H54 (cell line): ENCODE data around the gene INPPL1.
"Not testable (repeated sequence)": the region's sequence is repeated elsewhere in the genome, so short reads cannot be mapped to it uniquely, and the experiment has no call there.

Source experiments
- DNase-seq: peaks from one replicate; pipeline ENCODE4 v3.0.0; 2011; ENCODE audit warnings: low spot score, mixed read lengths; ENCODE audit not compliant: insufficient read length
- FAIRE-seq: peaks from 3 replicates; lab custom pipeline; 2011; peaks lifted over from hg19 to GRCh38; lab: Jason Lieb, UNC
- POLR2A ChIP-seq: IDR thresholded peaks from 2 replicates; pipeline ENCODE4 v1.6.1; 2011; ENCODE audit warnings: low read depth, mild to moderate bottlenecking, low read length

INPPL1 gene

DNA sequence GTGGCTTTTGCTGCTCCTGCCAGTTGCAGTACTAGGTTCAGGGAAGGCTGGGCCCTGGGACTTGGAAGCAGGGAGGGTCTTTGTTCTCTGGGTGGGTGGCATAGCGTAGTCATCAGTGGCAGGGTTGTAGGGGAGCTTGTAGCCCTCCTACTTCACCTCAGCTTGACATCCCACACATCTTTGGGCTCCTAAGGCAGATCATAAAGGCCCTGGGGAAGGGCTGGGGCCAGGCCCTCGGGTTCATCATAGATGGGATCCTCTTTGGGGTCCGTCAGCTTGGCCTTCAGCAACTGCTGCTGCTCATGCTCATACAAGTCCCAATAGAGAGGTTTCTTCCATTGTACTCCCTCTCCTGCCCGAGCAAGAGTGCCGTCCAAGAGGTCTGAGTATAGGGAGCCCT lies 25.4 kb downstream of the INPPL1 start:
- no peak for TF ChIP-seq POLR2A
- no peak for DNase-seq
- no peak for FAIRE-seq

DNA sequence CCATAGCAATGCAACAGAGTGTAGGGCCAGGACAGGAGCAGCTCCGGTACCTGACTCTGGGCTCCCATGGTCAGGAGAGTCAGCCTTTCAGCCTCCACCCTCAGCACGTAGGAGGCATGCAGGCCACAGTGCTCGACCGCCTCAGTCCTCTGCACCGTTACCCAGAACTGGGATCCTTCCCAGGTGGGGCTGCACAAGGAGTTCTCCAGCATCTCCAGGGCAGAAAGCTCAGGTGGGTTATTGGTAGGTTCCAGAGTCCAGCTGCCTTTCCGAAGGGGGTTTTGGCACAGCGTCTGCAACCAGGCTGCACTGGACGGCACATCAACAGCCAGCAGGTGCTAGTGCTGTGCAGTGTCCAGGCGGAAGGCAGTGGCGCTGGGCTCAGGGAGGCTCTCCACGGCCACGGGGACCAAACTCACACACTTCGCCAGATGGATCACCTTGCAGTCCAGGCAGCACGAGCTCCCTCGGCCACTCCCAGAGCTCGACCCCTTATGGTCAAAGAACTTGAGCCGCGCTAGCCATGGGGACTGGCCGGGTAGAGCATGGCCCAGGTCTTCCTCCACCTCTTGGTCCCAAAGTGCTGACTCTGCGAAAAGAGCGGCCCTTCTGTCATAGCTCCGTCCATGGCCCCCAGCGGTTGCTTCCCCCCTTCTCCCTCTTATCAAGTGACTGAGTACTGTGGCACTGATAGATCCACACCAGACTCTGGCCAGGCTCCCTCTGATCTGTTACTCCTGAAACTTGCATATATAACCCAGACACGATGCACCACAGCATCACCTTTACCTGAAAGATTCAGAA lies 26.3 kb downstream of the INPPL1 start:
- DNase-seq (no peak), FAIRE-seq (no peak)
- TF ChIP-seq POLR2A = no peak

DNA sequence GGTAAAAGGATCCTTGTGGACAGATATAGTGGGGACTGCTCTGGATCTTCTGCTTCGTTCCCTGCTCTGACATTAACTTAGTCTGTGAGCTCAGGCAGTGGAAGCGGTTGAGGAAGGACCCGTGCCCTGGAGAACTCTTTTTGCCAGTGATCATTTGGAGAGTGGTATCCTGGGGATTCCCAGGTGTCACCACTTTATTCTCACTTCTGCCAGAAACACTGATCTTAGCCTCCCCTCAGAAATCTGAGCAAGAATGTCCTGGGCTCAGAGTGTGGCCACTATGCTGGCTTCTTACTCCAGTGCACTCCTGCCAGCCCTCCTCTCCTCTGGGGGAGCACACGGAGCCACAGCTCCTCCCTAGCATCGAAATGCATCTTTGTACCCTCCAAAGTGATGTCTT lies 27.0 kb downstream of the INPPL1 start:
- DNase-seq (no peak), FAIRE-seq (no peak)
- TF ChIP-seq POLR2A = no peak

GRCh38 chr11:72253392-72253791 lies 28.8 kb downstream of the INPPL1 start:
- no peak for TF ChIP-seq POLR2A
- FAIRE-seq (no peak), DNase-seq (no peak)

DNA sequence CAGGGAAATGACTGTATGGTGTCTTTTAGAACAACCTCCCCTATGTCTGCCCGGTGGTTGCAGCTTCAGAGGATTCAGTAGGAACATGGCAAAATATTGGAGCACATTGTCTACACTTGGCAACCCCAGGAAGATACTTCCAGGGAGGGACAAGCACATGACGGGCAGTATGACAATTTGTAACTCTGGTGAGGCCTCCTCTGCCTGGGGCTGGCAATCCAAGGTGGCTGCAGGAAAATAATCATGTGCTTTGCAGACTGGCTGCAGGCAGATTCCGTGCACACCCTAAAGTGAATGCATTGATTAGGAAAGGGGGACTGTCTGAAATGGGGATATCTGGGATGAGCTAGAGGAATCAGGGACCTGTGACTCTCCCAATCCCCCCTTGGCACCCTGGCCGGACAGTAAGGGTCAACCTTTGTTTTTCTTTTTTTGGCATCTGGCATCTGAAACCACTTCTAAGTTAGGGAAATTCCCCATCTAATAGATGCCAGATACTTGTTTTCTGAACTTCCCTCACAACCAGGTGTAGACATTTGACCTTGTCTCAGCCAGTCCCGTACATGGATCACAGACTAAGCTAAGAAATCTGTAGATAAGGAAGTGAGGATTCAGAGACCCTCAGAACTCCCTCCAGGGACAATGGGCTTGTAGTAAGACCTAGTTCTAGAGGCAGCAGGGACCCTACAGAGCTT lies 29.9 kb downstream of the INPPL1 start:
- TF ChIP-seq POLR2A = no peak
- FAIRE-seq (no peak), DNase-seq (no peak)

GRCh38 chr11:72257570-72257969 lies 33.0 kb downstream of the INPPL1 start:
- no peak for TF ChIP-seq POLR2A
- DNase-seq (no peak), FAIRE-seq (no peak)

DNA sequence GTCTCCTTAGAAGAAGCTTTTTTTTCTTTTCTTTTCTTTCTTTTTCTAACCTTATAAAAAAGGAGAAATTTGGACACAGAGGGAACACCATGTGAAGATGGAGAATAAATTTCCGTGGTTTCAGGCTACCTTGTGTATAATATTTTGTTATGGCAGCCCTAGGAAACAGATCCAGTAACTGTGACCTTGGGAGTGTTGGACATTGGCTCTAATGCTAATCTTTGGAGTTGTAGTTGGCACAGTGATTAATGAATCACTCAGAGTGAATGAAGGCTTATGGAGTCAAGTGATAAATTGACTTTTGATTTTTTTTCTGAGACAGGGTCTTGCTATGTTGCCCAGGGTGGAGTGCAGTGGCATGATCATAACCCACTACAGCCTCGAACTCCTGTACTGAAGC lies 34.9 kb downstream of the INPPL1 start:
- TF ChIP-seq POLR2A = no peak
- DNase-seq (no peak), FAIRE-seq (no peak)

GRCh38 chr11:72260574-72260973 lies 36.0 kb downstream of the INPPL1 start:
- no peak for DNase-seq
- FAIRE-seq = no peak
- TF ChIP-seq POLR2A = no peak

DNA sequence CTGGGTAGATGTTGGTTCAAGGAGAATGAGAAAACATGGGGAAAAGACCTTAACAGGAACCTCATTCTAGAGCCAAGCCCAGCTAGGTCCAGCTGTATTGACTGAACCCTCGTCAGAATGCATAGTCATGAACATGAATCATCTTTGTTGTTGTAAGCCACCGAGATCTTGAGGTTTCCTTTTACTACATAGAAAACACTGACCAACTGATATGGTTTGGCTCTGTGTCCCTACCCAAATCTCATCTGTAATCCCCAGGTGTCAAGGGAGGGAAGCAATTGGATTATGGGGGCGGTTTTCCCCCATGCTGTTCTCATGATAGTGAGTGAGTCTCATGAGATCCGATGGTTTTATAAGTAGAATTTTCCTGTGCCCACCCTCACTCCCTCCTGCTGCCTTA lies 38.8 kb downstream of the INPPL1 start:
- FAIRE-seq = peak; percentile 69
- no peak for DNase-seq
- TF ChIP-seq POLR2A = no peak

GRCh38 chr11:72265951-72266350 lies 41.4 kb downstream of the INPPL1 start:
- FAIRE-seq = no peak
- no peak for TF ChIP-seq POLR2A
- DNase-seq = no peak

DNA sequence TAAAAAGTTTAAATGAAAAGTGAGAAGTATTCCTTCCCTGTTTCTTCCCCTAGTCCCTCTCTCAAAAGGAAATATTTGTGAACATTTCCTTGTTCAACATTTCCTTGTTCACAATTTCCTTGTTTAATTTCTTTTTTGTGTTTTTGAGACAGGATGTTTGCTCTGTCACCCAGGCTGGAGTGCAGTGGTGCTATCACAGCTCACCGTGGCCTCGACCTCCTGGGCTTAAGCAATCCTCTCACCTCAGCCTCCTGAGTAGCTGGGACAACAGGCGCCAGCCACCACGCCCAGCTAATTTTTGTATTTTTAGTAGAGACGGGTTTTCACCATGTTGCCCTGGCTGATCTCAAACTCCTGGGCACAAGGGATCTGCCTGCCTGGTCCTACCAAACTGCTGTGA lies 42.4 kb downstream of the INPPL1 start:
- not testable (repeated sequence) for DNase-seq, FAIRE-seq

GRCh38 chr11:72267956-72268617 lies 43.5 kb downstream of the INPPL1 start:
- TF ChIP-seq POLR2A = no peak
- no peak for FAIRE-seq
- no peak for DNase-seq

DNA sequence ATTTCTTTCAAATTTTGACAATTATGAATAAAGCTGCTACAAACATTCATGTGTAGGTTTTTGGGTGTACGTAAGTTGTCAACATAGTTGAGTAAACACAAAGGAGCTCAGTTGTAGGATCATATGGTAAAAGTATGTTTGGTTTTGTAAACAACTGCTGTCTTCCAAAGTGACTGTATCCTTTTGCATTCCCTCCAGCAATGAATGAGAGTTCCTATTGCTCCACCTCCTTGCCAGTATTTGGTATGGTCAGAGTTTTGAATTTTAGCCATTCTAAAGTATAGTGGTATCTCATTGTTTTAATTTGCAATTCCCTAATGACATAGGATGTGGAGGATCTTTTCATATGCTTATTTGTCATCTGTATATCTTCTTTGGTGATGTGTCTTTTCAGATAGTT lies 47.4 kb downstream of the INPPL1 start:
- FAIRE-seq (no peak), DNase-seq (no peak)
- TF ChIP-seq POLR2A = no peak

GRCh38 chr11:72274435-72274834 lies 49.9 kb downstream of the INPPL1 start:
- TF ChIP-seq POLR2A = no peak
- no peak for FAIRE-seq
- no peak for DNase-seq

DNA sequence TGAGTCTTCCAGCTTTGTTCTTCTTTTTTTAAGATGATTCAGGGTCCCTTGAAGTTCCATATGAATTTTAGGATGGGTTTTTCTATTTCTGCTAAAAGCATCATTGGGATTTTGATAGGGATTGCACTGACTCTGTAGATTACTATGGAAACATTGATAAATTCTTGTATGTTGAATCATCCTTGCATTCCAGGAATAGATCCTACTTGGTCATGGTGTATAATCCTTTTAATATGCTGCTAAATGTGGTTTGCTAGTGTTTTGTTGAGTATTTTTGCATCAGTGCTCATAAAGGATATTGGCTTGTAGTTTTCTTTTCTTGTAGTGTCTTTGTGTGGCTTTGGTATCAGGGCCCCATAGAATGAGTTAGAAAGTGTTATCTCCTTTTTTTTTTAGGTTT lies 54.3 kb downstream of the INPPL1 start:
- FAIRE-seq = peak; percentile 86
- no peak for DNase-seq
- TF ChIP-seq POLR2A = no peak
